Gastrocnemius medialis (tissue), 4 donors: ENCODE measurements around the gene MRGPRG. TPM values are rescaled to one million over a fixed set of nuclear protein-coding genes. Genes with fewer than 3 reads are reported as not detected.

Source experiments
- ATAC-seq, 2 donors: fragments of 150-250 bp; one replicate each; pipeline ENCODE4 v1.9.1; 2016
- DNase-seq, 2 donors: peaks; one replicate each; pipeline ENCODE4 v3.0.0-alpha.2; 2019
- H3K27ac ChIP-seq, 4 donors: fragments of 200-600 bp; sonication (generic); 1 replicate in 1 of 4; 2 replicates in 3 of 4; pipeline ENCODE4 v1.5.1; 2016 to 2018; ENCODE audit warnings: mild to moderate bottlenecking in 2 of 4, moderate library complexity in 1 of 4
- H3K27me3 ChIP-seq, 3 donors: fragments of 200-600 bp; sonication (generic) in 2 of 3; 1 replicate in 1 of 3; 2 replicates in 2 of 3; pipeline versions ENCODE4 v1.5.1 to v1.6.0; 2016 to 2019; ENCODE audit warnings: mild to moderate bottlenecking in 1 of 3, moderate library complexity in 1 of 3
- H3K36me3 ChIP-seq, 2 donors: fragments of 200-600 bp; sonication (generic) in 1 of 2; one replicate each; pipeline ENCODE4 v1.5.1; 2017 to 2018
- H3K4me1 ChIP-seq, 2 donors: fragments of 200-600 bp; sonication (generic) in 1 of 2; one replicate each; pipeline ENCODE4 v1.5.1; 2016 to 2017; ENCODE audit warnings: mild to moderate bottlenecking in 2 of 2
- H3K4me3 ChIP-seq, 4 donors: fragments of 200-600 bp; sonication (generic) in 3 of 4; 1 replicate in 1 of 4; 2 replicates in 3 of 4; pipeline ENCODE4 v1.5.1; 2016 to 2019; ENCODE audit warnings: mild to moderate bottlenecking in 2 of 4
- H3K9me3 ChIP-seq, 3 donors: fragments of 200-600 bp; sonication (generic) in 2 of 3; 1 replicate in 1 of 3; 2 replicates in 2 of 3; pipeline ENCODE4 v1.5.1; 2016 to 2019
- CTCF ChIP-seq, 5 experiments: fragments of 450-650 bp in 3 of 5; fragments of 200-600 bp in 2 of 5; sonication (generic) in 2 of 5; IDR thresholded peaks in 4 of 5; conservative IDR thresholded peaks in 1 of 5; 1 replicate in 4 of 5; 2 replicates in 1 of 5; pipeline ENCODE4 v1.5.1; 2016 to 2019; ENCODE audit warnings: antibody characterized with exemption in 5 of 5, mild to moderate bottlenecking in 3 of 5, moderate library complexity in 3 of 5
- POLR2A ChIP-seq, 2 donors: fragments of 450-650 bp; IDR thresholded peaks; one replicate each; pipeline ENCODE4 v1.6.1; 2017; ENCODE audit warnings: antibody characterized with exemption in 2 of 2, mild to moderate bottlenecking in 2 of 2, moderate library complexity in 2 of 2
- in situ Hi-C, 4 donors: fragments of 200-750 bp; cut with MboI; loops; one replicate each; pipeline versions ENCODE4 v1.15.0 to v1.8.0; 2017; ENCODE audit warnings: low sequenced_read_pairs in 4 of 4
- intact Hi-C: fragments of 100-400 bp; cut with DNase I; formaldehyde crosslinking; loops from one replicate; pipeline ENCODE4 v1.15.1; 2023; ENCODE audit warnings: low total_unique reads
- total RNA-seq, 4 donors: library from RNA; depleted of rRNA; stranded (reverse); fragments of >200 nt; gene quantifications; one replicate each; pipeline versions ENCODE4 v1.1.0 to v1.2.3, GENCODE V29; 2016

MRGPRG gene
- total RNA-seq, 4 donors from 2014 or later = not detected

GRCh38 chr11:3203221-3204043 lies 15.2 kb downstream of the MRGPRG start:
- H3K4me3 ChIP-seq = no peak overlapping the region
- no peaks in the 10 kb centered on the region for H3K9me3 ChIP-seq
- H3K4me1 ChIP-seq = no peaks in the 10 kb centered on the region
- no peak for DNase-seq
- intact Hi-C loops (no loop called here), in situ Hi-C loops (no loop called here)
- no peaks in the 10 kb centered on the region for H3K36me3 ChIP-seq
- no peak for ATAC-seq
- no peak overlapping the region for H3K27ac ChIP-seq
- H3K27me3 ChIP-seq = peaks cover 19 to 43% (median 40%) of the 10 kb centered on the region in 3 donors
- TF ChIP-seq POLR2A (IDR thresholded peaks at IDR 0.05) (no peak), CTCF (IDR thresholded peaks at IDR 0.05 in 4 of 5, conservative IDR thresholded peaks at IDR 0.05 in 1 of 5) (no peak)

GRCh38 chr11:3202759-3203158 lies 15.9 kb downstream of the MRGPRG start:
- Histone ChIP-seq H3K27ac (no peak overlapping the region), H3K36me3 (no peaks in the 10 kb centered on the region), H3K9me3 (no peaks in the 10 kb centered on the region), H3K27me3 (peaks cover 19 to 43% (median 40%) of the 10 kb centered on the region in 3 donors), H3K4me3 (no peak overlapping the region), H3K4me1 (no peaks in the 10 kb centered on the region)
- DNase-seq (no peak), ATAC-seq (no peak)
- in situ Hi-C loops (no loop called here), intact Hi-C loops (no loop called here)
- TF ChIP-seq POLR2A (IDR thresholded peaks at IDR 0.05) (no peak), CTCF (IDR thresholded peaks at IDR 0.05 in 4 of 5, conservative IDR thresholded peaks at IDR 0.05 in 1 of 5) (no peak)

GRCh38 chr11:3202305-3202704 lies 16.3 kb downstream of the MRGPRG start:
- intact Hi-C loops = no loop called here
- Histone ChIP-seq H3K27me3 (peaks cover 19 to 43% (median 42%) of the 10 kb centered on the region in 3 donors), H3K4me3 (no peak overlapping the region), H3K27ac (no peak overlapping the region), H3K9me3 (no peaks in the 10 kb centered on the region), H3K4me1 (no peaks in the 10 kb centered on the region), H3K36me3 (no peaks in the 10 kb centered on the region)
- no peak for ATAC-seq
- DNase-seq = no peak
- in situ Hi-C loops = no loop called here
- TF ChIP-seq POLR2A (IDR thresholded peaks at IDR 0.05) = no peak
- TF ChIP-seq CTCF (IDR thresholded peaks at IDR 0.05 in 4 of 5, conservative IDR thresholded peaks at IDR 0.05 in 1 of 5) = no peak

GRCh38 chr11:3201677-3202181 lies 16.9 kb downstream of the MRGPRG start:
- H3K4me3 ChIP-seq = no peak overlapping the region
- peaks cover 19 to 43% (median 42%) of the 10 kb centered on the region in 3 donors for H3K27me3 ChIP-seq
- TF ChIP-seq CTCF (IDR thresholded peaks at IDR 0.05 in 4 of 5, conservative IDR thresholded peaks at IDR 0.05 in 1 of 5) (no peak), POLR2A (IDR thresholded peaks at IDR 0.05) (no peak)
- DNase-seq (no peak), ATAC-seq (no peak)
- no peaks in the 10 kb centered on the region for H3K4me1 ChIP-seq
- H3K27ac ChIP-seq = no peak overlapping the region
- no peaks in the 10 kb centered on the region for H3K9me3 ChIP-seq
- in situ Hi-C loops (no loop called here), intact Hi-C loops (no loop called here)
- no peaks in the 10 kb centered on the region for H3K36me3 ChIP-seq
